NCI-H226 (cell line): ENCODE measurements around the gene CPXM1.
A peak's percentile ranks its signal among the peaks of the same experiment; 100 is the strongest.
"Not testable (repeated sequence)": the region's sequence is repeated elsewhere in the genome, so short reads cannot be mapped to it uniquely, and the experiment has no call there.

Experiments used
- DNase-seq: peaks from one replicate; pipeline ENCODE4 v3.0.0-alpha.2; 2015

CPXM1 gene

DNA sequence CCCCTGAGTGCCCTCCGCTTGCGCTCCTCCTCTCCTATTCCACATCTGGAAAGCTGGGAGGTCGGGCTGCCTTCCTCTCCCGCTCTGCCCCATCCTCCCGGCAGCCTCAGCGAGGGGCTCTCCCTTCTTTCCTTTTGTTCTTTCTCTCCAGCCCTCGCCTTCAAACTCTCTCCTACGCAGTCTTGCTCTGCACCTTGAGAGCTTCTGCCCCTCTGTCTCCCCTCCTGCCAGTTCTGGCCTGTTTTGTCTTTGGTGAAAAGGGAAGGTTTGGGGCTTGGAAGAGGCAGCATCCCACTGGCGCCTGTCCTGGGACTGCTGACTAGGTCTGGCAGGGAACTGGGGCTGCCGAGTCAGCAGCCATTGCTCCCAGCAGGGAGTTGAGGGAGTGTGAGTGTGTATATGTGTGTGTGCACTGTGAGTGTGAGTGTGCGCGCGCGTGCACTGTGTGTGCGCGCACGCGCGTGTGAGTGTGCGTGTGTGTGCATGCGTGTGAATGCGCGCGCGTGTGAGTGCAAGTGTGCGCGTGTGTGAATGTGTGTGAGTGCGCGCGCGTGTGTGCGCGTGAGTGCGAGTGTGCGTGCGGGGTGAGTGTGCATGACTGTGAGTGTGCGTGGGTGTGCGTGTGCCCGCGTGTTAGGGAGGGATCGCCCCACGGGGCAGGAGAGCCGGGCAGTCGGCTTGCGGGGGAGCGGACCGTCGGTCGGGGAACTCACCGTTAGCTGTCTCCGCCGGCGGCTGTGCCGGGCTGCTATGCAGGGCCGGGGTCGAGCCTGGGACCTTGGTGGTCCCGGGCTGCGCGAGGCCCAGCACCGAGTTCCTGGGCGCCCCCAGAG lies 523 bp downstream of the CPXM1 start:
- DNase-seq: no peak

DNA sequence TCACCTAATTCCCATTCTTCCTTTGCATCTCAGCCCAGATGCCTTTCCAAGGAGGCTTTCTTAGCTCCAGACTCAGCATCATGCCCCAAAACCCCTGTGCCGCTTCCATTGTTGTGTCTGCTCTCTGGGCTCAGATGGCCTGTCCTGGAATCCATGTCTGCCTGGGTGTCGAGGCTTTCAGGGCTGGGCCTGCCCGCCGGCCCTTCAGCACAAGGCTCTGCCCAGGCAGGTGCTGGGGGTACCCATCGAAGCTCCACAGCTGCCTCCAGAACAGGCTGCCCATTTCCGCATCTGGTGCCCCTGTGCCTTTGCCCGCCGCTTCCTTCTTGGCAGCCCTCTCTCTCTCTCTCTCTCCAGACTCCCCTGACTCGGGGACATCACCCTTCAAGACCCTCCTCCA lies 1.2 kb downstream of the CPXM1 start:
- DNase-seq: no peak

DNA sequence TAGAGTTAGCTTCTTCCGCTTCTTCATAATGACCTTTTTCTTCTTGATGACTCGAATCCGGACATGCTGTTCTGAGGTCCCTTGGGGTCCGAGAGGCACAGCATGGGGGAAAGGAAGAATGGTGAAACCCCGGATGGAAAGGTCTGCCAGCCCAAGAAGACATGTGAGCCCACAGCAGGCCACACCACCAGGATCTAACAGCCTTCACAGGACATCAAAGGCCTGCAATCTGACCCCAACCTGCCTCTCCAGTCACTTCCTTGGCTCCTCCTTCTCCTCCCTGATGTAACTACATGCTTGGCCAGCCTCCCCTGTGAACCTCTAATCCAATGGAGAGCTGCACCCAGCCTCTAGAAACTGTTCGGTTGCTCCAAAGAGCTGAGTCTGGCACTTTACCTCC lies 1.6 kb downstream of the CPXM1 start:
- no peak for DNase-seq

DNA sequence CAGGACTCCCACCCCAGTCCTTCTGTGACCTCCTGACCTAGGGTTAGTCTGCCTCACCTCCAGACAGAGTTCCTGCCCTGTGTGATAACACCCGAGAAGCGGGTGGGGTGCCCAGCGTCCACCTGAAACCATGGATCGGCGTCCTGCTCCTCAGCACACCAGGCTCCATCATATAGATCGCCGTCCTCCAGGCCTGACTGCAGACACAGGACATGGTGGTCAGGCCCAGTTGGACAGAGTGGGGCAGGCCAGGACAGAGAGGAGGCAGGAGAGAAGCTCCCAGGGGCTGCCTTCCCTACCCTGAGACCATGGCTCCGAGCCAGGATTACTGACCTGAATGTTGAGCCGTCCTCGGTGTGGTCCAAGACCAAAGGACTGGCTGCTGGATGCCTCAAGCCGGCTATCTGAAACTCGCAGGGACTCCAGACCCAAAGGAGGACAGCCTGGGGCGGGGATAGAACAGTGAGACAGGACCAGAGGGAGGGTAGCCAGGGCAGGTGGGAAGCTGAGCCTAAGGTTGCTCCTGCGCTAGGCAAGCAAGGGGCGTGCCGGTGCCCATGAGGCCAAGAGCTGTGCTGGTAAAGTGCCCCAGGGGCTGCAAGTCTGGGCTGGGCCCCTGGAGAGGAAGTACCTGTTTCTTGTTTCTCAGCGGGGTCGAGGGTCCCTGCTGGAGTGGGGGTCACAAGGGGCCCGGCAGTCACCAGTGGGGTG lies 2.2 kb downstream of the CPXM1 start:
- no peak for DNase-seq

DNA sequence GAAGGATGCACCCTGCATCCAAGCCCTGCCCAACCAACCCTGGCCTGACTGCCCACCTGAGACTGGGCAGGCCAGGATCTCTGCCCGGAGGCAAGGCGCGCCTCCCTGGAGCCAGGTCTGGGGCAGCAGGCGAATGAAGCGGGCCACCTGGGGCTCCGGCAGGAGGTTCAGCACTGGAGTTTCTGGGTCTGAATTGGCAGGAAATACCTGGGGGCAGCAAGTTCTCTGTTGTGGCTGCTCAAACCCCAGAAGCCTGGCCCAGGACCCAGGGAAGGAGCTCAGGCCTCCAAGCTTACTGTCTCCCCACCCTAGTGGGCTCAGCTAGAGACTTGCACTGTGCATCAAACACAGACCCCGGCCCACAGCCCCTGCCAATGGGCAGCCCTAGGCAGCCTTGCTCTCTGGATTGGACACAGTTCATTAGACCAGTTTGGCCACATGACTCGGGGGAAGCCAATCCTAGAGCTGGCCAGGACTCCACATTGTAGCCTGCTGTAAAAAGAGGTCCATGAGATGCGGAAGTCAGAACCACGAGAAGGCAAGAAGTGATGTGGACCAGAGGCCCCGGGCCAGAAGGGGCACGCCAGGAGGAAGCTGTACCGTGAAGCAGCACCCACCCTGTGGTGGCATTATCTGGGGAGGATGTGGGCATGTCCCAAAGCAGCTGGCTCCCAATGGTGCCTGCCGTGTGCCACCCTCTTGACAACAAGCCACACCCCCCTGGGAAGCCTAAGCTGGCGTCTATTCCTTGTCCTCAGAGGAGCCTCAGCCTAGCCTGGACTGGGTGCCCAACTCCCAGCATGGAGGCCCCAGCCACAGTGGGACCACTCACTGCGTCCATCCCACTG lies 3.1 kb downstream of the CPXM1 start:
- no peak for DNase-seq

DNA sequence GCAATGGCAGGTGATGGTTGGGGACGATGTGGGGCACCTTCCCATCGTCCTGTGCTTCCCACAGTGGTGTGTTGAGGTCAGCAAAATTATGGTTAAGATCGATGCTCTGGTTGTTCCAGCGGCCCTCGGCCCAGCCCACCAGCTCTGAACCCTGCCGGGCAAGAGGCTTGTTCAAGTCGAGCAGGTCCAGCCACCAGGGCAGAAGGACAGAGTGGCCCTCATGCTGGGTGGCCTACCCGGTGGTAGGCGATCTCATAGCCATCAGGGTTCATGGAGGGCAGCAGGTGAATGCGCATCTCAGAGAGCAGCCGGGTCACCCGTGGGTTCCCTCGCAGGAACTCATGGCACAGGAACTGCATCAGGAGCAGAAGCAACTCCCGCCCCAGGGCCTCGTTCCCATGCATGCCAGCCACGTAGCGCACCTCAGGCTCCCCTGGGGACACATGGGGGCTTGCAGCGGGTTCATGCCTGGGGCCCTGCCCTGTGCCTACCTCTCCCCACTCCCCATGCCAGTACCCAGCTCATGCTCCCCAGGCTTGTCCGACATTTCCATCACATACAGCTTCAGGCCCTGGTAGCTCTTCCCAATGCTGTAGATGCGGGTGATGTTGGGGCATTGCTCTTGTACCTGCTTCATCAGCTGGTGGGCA lies 4.3 kb downstream of the CPXM1 start:
- DNase-seq: no peak

DNA sequence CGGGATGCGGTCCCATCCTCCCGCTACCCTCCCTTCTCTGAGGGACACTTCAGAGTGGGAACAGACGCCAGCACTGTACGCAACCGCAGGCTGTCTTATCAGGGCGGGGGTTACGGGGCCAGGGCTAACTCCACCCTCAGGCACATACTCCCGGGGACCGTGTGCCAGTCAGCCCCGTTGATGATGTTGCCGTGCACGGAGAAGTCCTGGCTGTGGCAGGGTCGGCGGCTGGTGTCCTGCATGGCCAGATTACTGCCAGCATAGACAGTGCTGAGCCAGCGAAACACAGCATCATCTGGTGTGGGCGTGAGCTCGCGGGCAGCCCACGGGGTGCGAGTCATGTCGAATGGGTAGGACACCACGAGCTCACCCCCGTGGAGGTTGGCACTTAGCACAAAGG lies 5.0 kb downstream of the CPXM1 start:
- DNase-seq: no peak

DNA sequence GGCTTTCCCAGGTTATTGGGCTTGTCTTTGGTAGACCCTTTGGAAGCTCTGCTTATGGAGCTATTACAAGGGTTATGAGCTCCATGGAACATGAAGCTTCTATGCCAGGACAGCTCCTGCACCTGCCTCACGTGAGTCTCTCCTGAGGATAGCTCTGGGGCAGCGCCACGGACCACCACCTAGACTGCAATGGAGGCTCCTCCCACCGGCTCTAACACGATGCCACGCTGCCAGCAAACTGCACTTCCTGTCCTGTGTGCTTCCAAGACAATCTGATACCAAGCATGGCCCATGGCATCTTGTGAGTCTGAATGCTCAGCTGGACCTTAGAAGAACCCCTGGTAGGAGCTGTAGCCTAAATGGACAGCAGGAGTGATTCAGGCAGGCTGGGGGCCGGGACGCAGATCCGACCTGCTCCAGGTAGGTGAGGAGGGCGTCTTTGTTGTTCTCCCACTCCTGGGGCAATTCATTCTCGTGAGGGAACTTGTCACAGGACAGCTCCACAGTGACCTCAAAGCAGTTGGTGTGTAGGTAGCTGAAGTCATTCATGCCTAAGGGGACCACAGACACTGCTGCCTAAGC lies 5.5 kb downstream of the CPXM1 start:
- no peak for DNase-seq

DNA sequence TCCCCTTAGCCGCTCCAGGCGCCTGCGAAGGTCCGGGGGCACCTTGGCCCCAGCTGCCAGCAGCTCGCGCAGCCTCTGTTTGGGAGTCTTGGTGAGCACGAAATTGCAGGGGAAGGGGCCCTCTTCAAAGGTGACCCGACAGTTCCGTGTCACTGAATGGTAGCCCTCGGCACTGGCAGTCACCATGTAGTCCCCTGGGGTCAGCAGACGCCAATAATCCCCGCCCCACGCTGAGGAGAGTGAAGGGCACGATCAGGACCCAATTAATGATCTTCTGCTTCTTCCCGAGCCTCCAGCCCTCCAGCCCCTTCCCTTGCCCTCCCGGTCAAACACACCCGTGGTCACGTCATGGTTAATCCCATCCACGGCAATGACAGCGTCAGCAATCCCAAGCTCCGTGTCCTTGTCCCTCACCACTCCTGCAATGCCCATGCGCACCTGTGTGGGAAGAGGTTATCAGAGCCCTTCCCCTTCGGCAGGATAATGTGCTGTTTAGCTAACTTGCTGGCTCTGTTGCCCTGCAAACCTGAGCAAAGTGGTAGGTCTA lies 6.2 kb downstream of the CPXM1 start:
- DNase-seq: no peak

DNA sequence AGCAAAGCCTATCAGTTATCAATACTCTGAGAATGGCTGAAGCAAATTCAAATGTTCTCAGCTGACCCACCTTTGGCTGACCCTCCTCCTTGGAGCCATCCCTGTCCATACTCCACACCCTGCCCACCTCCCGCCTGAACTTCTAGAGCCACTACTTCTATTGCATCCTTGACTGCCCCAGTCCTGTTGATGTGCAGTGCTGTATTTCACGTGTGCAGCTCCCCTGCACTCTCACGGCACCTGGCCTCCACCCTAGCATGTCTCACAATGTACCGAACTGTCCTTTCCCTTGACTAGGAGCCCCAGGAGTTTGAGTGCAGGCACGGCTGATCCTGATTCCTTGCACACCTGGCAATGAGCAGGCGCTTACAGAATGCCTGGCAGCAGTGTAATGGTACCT lies 7.0 kb downstream of the CPXM1 start:
- no peak for DNase-seq

DNA sequence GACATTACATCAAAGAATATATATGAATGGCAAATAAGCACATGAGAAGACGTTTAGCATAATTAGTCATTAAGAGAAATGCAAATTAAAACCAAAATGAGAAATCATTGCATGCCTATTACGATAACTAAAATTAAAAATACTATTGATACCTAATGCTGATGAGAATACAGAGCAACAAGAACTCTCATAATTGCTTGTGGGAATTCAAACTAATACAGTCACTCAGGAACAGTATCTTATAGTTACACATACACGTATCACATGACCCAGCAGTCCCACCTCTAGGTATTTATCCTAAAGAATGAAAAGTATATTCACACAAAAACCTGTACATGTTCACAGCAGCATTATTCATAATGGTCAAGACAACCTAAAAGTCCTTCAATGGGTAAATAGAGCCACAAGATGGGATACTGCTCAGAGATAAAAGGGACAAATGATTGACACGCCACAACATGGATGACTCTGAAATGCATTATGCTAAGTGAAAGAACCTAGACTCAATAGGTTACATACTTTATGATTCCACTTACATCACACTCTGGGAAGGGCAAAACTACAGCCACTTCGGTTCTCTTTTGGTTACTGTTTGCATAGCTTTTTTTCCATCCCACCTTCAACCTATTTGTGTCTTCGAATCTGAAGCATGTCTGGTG lies 16.4 kb downstream of the CPXM1 start:
- DNase-seq: no peak

DNA sequence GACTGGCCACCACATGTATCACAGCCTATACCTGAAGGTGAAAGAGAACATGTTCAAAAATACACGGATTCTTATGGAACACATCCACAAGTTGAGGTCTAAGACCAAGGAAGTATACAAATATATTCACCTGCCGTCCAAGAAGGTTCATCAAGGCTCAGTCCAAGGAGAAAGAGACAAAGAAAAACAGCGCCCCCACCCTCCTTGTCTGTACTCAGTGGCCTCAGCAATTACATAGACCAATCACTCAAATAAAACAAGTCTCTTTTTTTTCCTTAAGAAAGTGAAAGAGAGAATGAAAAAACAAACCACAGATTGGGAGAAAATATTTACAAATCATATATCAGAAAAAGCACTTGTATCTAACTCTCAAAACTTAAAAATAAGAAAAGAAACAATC lies 19.5 kb downstream of the CPXM1 start:
- no peak for DNase-seq

DNA sequence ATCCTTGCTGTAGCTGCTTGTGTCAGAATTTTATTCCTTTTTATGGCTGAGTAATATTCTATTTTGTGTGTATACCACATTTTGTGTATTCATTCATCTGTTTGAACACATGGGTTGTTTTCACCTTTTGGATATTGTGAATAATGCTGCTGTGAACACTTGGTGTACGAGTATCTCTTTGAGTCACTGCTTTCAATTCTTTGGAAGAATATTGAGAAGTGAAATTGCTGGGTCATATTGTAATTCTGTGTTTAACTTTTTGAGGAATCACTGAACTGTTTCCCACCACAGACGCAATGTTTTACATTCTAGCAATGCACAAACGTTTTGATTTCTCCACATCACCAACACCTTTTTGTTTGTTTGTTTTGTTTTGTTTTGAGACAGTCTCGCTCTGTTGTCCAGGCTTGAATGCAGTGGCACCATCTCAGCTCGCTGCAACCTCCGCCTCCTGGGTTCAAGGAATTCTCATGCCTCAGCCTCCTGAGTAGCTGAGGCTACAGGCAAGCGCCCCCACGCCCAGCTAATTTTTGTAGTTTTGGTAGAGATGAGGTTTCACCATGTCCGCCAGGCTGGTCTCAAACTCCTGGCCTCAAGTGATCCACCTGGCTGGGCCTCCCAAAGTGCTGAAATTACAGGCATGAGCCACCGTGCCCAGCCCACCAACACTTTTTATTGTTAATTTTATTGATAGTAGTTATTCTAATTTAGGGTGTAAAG lies 21.7 kb downstream of the CPXM1 start:
- DNase-seq: no peak

DNA sequence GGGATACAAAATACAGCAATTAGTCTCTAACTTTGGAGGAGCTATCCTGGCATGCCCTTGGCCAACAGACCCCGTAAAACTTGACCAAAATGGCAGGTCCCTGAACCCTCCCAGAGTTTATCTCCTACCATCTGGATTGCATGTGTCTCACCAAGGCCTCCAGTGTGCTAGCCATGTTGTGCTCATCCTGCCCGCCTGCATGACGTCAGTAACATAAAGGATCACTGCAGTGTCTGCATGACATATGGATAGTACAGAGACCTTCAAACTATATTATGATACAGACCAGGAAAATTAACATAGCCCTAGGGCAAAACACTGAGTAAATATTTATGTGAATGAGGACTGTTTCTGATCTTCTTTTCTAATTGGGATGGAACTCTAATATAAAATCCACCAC lies 25.3 kb downstream of the CPXM1 start:
- DNase-seq: no peak

DNA sequence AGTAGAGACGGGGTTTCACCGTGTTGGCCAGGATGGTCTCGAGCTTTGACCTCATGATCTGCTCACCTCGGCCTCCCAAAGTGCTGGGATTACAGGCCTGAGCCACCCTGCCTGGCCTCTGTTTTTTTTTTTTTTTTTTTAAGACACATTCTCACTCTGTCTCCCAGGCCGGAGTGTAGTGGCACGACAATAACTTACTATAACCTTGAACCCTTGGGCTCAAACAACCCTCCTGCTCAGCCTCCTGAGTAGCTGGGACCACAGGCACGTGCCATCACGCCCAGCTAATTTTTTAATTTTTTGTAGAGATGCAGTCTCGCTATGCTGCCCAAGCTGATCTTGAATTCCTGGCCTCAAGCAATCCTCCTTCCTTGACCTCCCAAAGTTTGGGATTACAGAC lies 26.6 kb downstream of the CPXM1 start:
- DNase-seq: no peak

DNA sequence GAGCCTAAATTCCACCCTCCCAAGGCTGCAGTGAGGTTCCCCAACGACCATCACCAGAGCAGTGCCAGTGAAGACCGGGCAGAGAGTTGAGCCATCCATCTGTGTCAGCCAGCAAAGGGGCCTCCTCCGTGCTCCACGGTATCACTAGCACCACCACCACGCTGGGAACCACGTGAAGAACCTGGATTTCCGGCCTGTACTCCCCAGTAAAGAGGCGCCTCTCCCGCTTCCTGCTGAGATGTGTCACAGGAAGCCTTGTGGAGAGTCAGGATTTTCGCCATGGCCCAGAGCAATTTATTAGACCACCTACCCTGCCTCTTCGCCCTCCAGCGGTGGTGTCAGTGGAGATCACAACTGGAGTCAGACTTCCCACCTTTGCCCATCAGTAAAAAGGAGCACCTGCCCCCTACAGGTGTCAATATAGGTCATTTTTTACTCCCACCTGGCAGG lies 28.8 kb downstream of the CPXM1 start:
- peak; percentile 17 for DNase-seq

DNA sequence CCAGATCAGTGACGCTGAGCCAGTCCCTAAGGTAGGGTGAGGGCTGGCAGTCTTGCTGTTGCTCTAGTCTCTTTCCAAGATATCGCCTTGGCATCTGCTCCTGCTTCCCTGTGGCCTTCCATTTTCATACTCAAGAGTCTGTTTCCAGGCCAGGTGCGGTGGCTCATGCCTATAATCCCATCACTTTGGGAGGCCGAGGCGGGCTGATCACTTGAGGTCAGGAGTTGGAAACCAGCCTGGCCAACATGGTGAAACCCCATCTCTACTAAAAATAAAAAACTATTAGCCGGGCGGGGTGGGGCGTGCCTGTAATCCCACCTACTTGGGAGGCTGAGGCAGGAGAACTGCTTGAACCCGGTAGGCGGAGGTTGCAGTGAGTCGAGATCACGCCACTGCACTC lies 30.3 kb downstream of the CPXM1 start:
- DNase-seq: not testable (repeated sequence)

DNA sequence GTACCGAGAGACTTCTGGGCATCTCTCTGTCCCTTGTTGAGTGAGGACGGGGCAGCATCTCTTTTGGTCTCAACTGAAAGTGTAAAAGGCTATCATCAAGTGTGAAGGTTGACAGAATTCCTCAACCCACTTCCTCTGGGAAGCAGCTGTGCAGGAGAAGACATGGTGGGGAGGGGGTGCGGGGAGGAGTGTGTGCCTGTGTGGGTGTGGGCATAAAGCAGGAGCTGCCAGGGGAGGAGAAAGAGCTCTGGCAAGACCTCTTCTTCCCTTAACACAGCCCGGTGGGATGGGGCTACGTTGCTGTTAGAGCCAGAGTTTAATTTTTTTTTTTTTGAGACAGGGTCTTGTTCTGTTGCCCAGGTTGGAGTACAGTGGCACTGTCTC lies 31.8 kb downstream of the CPXM1 start:
- no peak for DNase-seq

DNA sequence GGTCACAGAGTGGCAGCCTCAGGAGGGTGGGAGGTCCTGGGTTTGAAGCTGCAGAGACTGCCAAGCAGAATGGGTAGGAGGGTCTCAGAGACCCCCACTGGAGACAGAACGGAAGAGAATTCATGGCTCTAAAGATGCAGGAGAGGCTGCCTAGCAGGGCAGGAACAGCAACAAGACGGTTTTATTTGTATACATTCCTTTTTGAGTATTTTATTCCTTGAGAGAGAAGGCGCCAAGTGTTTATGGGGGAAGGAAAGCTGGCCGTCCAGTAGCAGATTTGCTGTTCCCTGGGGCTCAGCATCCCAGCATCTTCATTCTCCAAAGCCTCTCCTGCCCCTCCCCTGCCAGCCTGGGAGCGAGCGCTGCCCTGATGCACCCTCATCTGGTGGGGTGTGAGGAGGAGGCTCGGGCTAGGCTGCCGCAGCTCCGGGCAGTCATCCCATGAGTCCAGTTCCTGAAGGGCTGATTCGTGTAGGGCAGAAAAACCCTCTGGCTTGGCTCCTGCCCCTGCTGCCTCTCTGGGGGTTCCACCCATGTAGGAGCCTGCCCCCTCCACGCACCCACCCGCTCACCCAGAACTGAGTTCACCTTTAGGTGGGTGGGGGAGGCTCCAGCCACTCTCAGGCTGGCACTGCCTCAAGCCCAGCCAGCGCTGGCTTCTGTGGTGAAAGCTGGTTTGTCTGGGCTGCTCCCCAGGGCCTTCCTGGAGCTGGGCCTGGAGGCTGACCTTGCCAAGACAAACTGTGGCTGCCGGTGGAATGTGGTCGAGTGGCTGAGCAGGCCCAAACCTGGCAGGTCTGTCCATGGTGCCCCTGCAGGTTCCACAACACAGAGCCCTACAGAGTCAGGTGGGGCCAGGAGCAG lies 32.4 kb downstream of the CPXM1 start:
- peak; percentile 56 for DNase-seq

DNA sequence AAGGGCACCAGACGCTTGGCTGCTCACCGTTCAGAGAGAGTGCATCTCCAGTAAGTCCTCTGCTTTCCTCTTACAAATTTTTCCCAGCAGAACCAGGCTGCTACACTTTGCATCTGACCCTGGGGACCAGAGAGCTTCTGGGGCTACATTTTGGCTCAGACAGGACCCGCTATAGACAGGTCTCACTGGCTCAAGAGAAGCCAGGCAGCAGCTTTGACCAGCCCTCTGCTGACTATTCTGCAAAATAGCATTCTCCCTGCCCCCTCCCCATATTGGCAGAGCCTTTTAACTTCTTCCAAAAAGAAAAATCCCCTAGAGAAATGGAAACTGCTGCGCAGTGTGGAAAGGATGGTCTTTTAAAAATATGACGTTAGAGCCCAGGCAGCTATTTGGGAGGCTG lies 37.2 kb downstream of the CPXM1 start:
- no peak for DNase-seq
